Measurements from ENCODE around the gene GPR137.
"Not testable (repeated sequence)": the region's sequence is repeated elsewhere in the genome, so short reads cannot be mapped to it uniquely, and the experiment has no call there.

DNA sequence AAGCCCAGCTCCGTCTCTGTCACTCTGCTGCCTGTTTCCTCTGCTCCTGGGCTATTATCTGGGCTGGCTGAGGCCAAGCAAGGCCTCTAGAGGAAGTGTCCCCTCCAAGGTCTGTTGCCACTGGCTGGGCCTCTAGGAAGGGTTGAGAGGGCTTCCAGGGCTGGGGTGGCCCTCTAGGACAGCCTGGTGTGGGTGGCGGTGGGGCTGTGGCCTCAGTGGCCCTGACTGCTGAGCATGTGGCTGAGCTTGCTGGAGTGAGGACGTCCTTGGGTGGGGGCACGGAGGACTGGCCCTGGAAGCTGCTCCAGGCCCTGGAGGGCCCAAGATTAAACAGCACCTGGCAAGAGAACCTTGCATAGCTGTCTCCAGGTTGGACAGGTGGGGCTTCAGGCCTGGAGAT is 38.3 kb downstream of the GPR137 start:
- not testable (repeated sequence) for TF ChIP-seq POLR2A, TAF1, POU2F2 (IDR thresholded peaks at IDR 0.05; ENCODE audit: low read depth, low read length)
